GM12878 (cell line): ENCODE results near the gene CYP2A6. TPM values are rescaled to one million over a fixed set of nuclear protein-coding genes. Genes with fewer than 3 reads are reported as not detected.

Source experiments
- ATAC-seq: fragments of 200-7000 bp; cut with Tn5 transposase; 3 replicates; pipeline ENCODE4 v1.9.1; 2020; ENCODE audit warnings: mild to moderate bottlenecking, moderate library complexity
- BruUV-seq: library from RNA; stranded (reverse); fragments of 400-500 nt; replicated peaks from 2 replicates; lab custom pipeline; 2021; lab: Mats Ljungman, UMichigan
- CTCF ChIA-PET: fragments of 300-600 bp; sonication (Branson Sonifier 250); formaldehyde crosslinking; extraction: SDS; loops from one replicate; lab custom pipeline; 2021; ENCODE audit warnings: inconsistent platforms; lab: Yijun Ruan, JAX
- POLR2A ChIA-PET: fragments of 350-600 bp; formaldehyde crosslinking; extraction: SDS; loops from one replicate; lab custom pipeline; 2021; ENCODE audit warnings: inconsistent platforms; lab: Charles Lee
- RAD21 ChIA-PET: fragments of 300-600 bp; sonication (Branson Sonifier 250); formaldehyde crosslinking; loops from one replicate; lab custom pipeline; 2023; ENCODE audit warnings: antibody characterized with exemption; ENCODE audit not compliant: unreplicated experiment; lab: Charles Lee
- SMC1A ChIA-PET: fragments of 300-600 bp; sonication (Branson Sonifier 250); formaldehyde crosslinking; loops from one replicate; lab custom pipeline; 2023; ENCODE audit not compliant: unreplicated experiment, uncharacterized antibody; lab: Charles Lee
- DNase-seq: peaks from one replicate; pipeline ENCODE4 v3.0.0-alpha.2; 2011; ENCODE audit warnings: low read depth, low spot score
- FAIRE-seq: peaks from 3 replicates; lab custom pipeline; 2011; peaks lifted over from hg19 to GRCh38; lab: Jason Lieb, UNC
- H2AFZ ChIP-seq: 2 replicates; pipeline ENCODE4 v1.6.0; 2011; ENCODE audit warnings: low read depth, low read length, control low read depth; ENCODE audit not compliant: control insufficient read depth
- H3K27ac ChIP-seq: 2 replicates; pipeline ENCODE4 v1.5.1; 2011; ENCODE audit warnings: control low read depth; ENCODE audit not compliant: control insufficient read depth, insufficient read depth
- H3K27me3 ChIP-seq, 2 experiments: replicated peaks in 1 of 2; 2 replicates each; pipeline versions ENCODE4 v1.6.0 to v1.6.1; 2011; ENCODE audit warnings: low read length in 1 of 2; ENCODE audit not compliant: control insufficient read depth in 2 of 2, insufficient read depth in 2 of 2
- H3K36me3 ChIP-seq, 2 experiments: 2 replicates each; pipeline ENCODE4 v1.5.1; 2011; ENCODE audit warnings: low read length in 1 of 2; ENCODE audit not compliant: control insufficient read depth in 2 of 2, insufficient read depth in 2 of 2
- H3K4me1 ChIP-seq: 2 replicates; pipeline ENCODE4 v1.6.1; 2011; ENCODE audit warnings: mild to moderate bottlenecking, low read length, moderate library complexity, mixed read lengths; ENCODE audit not compliant: control insufficient read depth, insufficient read depth
- H3K4me2 ChIP-seq: 2 replicates; pipeline ENCODE4 v1.6.0; 2011; ENCODE audit warnings: control low read depth; ENCODE audit not compliant: control insufficient read depth, insufficient read depth
- H3K4me3 ChIP-seq: fragments of 200-600 bp; sonication (generic); 2 replicates; pipeline ENCODE4 v1.5.1; 2016
- H3K79me2 ChIP-seq: 2 replicates; pipeline ENCODE4 v1.6.0; 2011; ENCODE audit warnings: low read length; ENCODE audit not compliant: control insufficient read depth, insufficient read depth
- H3K9ac ChIP-seq: 2 replicates; pipeline ENCODE4 v1.8.0; 2011; ENCODE audit warnings: low read length, control low read depth, mixed read lengths; ENCODE audit not compliant: control insufficient read depth, insufficient read depth
- H3K9me3 ChIP-seq: replicated peaks from 3 replicates; pipeline ENCODE4 v1.5.1; 2011; ENCODE audit warnings: mild to moderate bottlenecking, low read length; ENCODE audit not compliant: control insufficient read depth, insufficient read depth
- H4K20me1 ChIP-seq: 2 replicates; pipeline ENCODE4 v1.6.0; 2011; ENCODE audit not compliant: control insufficient read depth, insufficient read depth
- ATF3 ChIP-seq: IDR thresholded peaks from 2 replicates; pipeline ENCODE4 v1.6.1; 2011; ENCODE audit warnings: low read depth, mild to moderate bottlenecking, low read length, moderate library complexity, borderline replicate concordance; ENCODE audit errors: extremely low read depth
- BCL3 ChIP-seq: IDR thresholded peaks from 2 replicates; pipeline ENCODE4 v1.6.1; 2011; ENCODE audit warnings: borderline replicate concordance, low read depth, mild to moderate bottlenecking, moderate library complexity, low read length; ENCODE audit not compliant: insufficient read depth, poor library complexity, severe bottlenecking
- BRCA1 ChIP-seq: IDR thresholded peaks from 2 replicates; pipeline ENCODE4 v1.6.1; 2011; ENCODE audit warnings: low read depth, low read length, improper control_type of control experiment
- FOXK2 ChIP-seq: fragments of 450-650 bp; IDR thresholded peaks from 2 replicates; pipeline ENCODE4 v1.6.1; 2017; ENCODE audit warnings: mild to moderate bottlenecking, moderate library complexity
- HCFC1 ChIP-seq: fragments of 150-350 bp; IDR thresholded peaks from 2 replicates; pipeline ENCODE4 v1.6.1; 2014; ENCODE audit warnings: low read length
- JUNB ChIP-seq: IDR thresholded peaks from 2 replicates; pipeline ENCODE4 v1.6.1; 2016; ENCODE audit warnings: antibody characterized with exemption, mild to moderate bottlenecking
- MTA2 ChIP-seq: fragments of 450-650 bp; IDR thresholded peaks from 2 replicates; pipeline ENCODE4 v1.6.1; 2016; ENCODE audit warnings: low read depth, mild to moderate bottlenecking, moderate library complexity
- MXI1 ChIP-seq: fragments of 150-350 bp; IDR thresholded peaks from 2 replicates; pipeline ENCODE4 v1.6.1; 2011; ENCODE audit warnings: low read depth, mild to moderate bottlenecking, inconsistent platforms, low read length, improper control_type of control experiment
- POLR2AphosphoS5 ChIP-seq: IDR thresholded peaks from 2 replicates; pipeline ENCODE4 v1.6.1; 2011; ENCODE audit warnings: mild to moderate bottlenecking, low read length, inconsistent platforms
- SIX5 ChIP-seq: IDR thresholded peaks from 2 replicates; pipeline ENCODE4 v1.6.1; 2011; ENCODE audit warnings: mild to moderate bottlenecking, low read depth, low read length, moderate library complexity; ENCODE audit not compliant: severe bottlenecking
- SMAD1 ChIP-seq: fragments of 450-650 bp; IDR thresholded peaks from 2 replicates; pipeline ENCODE4 v1.6.1; 2018; ENCODE audit warnings: mild to moderate bottlenecking, low read depth; ENCODE audit not compliant: partially characterized antibody
- TCF12 ChIP-seq: IDR thresholded peaks from 2 replicates; pipeline ENCODE4 v1.6.1; 2011; ENCODE audit warnings: low read depth, mild to moderate bottlenecking, low read length
- ZBTB11 ChIP-seq: fragments of 450-650 bp; formaldehyde crosslinking; IDR thresholded peaks from 2 replicates; pipeline ENCODE4 v1.5.0; 2022; ENCODE audit warnings: mild to moderate bottlenecking, missing genetic modification characterization
- ZNF217 ChIP-seq: fragments of 450-650 bp; IDR thresholded peaks from 2 replicates; pipeline ENCODE4 v1.6.1; 2017; ENCODE audit warnings: antibody characterized with exemption, mild to moderate bottlenecking
- ZZZ3 ChIP-seq: IDR thresholded peaks from 2 replicates; pipeline ENCODE4 v1.6.1; 2011; ENCODE audit warnings: low read depth; ENCODE audit not compliant: control insufficient read depth, insufficient read length
- WGBS: methylation state at CpG from one replicate; pipeline ENCODE4 v1.1.6; 2016; ENCODE audit warnings: low lambda C conversion rate; ENCODE audit not compliant: insufficient replicate concordance, insufficient coverage; ENCODE audit errors: missing lambda C conversion rate; 5-methylcytosine and 5-hydroxymethylcytosine counted together
- in situ Hi-C: fragments of 300-500 bp; cut with MboI; formaldehyde crosslinking; loops from 9 replicates; pipeline ENCODE4 v1.14.3; 2018; ENCODE audit warnings: mixed read lengths
- intact Hi-C: fragments of 100-400 bp; cut with micrococcal nuclease; formaldehyde crosslinking; loops from one replicate; pipeline ENCODE4 v1.14.2; 2022; ENCODE audit not compliant: unreplicated experiment
- polyA plus RNA-seq, 11 experiments: library from polyadenylated mRNA; depleted of rRNA in 4 of 11; unstranded in 6 of 11; stranded (reverse) in 5 of 11; fragments of >200 nt; fragmentation: Nextera tagmentation in 4 of 11; fragmentation: Illumina TruSeq in 1 of 11; extraction: Ambion mirVana in 4 of 11; extraction: Trizol in 1 of 11; gene quantifications; 1 replicate in 1 of 11; 2 replicates in 10 of 11; pipeline versions ENCODE4 v1.2.1 to v1.2.3, GENCODE V29; 2011 to 2016; ENCODE audit warnings: inconsistent platforms in 2 of 11, missing spikeins in 2 of 11, low read depth in 1 of 11
- total RNA-seq, 4 experiments: library from RNA; depleted of rRNA in 3 of 4; stranded (reverse); fragments of >200 nt in 3 of 4; fragmentation: Illumina TruSeq in 1 of 4; extraction: Trizol in 1 of 4; gene quantifications; 2 replicates each; pipeline versions ENCODE4 v1.2.1 to v1.2.3, GENCODE V29; 2013 to 2021

The CYP2A6 gene
- total and polyA plus RNA-seq, 10 of the 15 experiments (the other 5 are each of a cell fraction or from before 2014, with no cell fraction given) = 0.97 TPM; not detected in 9

GRCh38 chr19:40827386-40828247 lies 22.6 kb downstream of the CYP2A6 start:
- ATAC-seq = no peak
- ChIA-PET POLR2A (interaction anchor here (0.6 kb wide), 1 partner anchor 130 kb away, joined by 3 read pairs; no protein-coding TSS in a partner anchor), CTCF (interaction anchor here (1.0 kb wide), 1 partner anchor 165 kb away, joined by 3 read pairs; no protein-coding TSS in a partner anchor), SMC1A (no interaction called here), RAD21 (no interaction called here)
- in situ Hi-C loops = no loop called here
- no peak for FAIRE-seq
- H2AFZ ChIP-seq = no peak overlapping the region
- no TSS peak for BruUV-seq
- intact Hi-C loops = no loop called here
- no peak overlapping the region for H3K27ac ChIP-seq
- no peak for DNase-seq
- H3K9me3 ChIP-seq = no peaks in the 10 kb centered on the region
- H3K79me2 ChIP-seq = no peaks in the 10 kb centered on the region
- no peak overlapping the region for H3K4me3 ChIP-seq
- H3K4me1 ChIP-seq = peaks cover 4% of the 10 kb centered on the region
- H4K20me1 ChIP-seq = no peaks in the 10 kb centered on the region
- 82% methylated on average over 22 of the region's 22 CpGs for WGBS
- no peak overlapping the region for H3K4me2 ChIP-seq
- no peaks in the 10 kb centered on the region for H3K36me3 ChIP-seq
- H3K27me3 ChIP-seq = no peaks in the 10 kb centered on the region
- H3K9ac ChIP-seq = no peak overlapping the region
- no peak for TF ChIP-seq SMAD1
- TF ChIP-seq TCF12 = no peak
- TF ChIP-seq FOXK2 = no peak
- no peak for TF ChIP-seq MXI1
- TF ChIP-seq ZZZ3 = no peak
- TF ChIP-seq BRCA1 = no peak
- TF ChIP-seq ATF3 = no peak
- no peak for TF ChIP-seq JUNB
- TF ChIP-seq HCFC1 = no peak
- TF ChIP-seq MTA2 = no peak
- no peak for TF ChIP-seq BCL3
- no peak for TF ChIP-seq POLR2AphosphoS5
- no peak for TF ChIP-seq ZNF217
- TF ChIP-seq ZBTB11 (CRISPR knock-in tag) = no peak
- TF ChIP-seq SIX5 = no peak
